GM10266 (cell line): ENCODE results near the gene NECTIN1.
A peak's percentile ranks its signal among the peaks of the same experiment; 100 is the strongest.

Experiments
- DNase-seq: peaks from one replicate; pipeline ENCODE4 v3.0.0; 2012; ENCODE audit errors: extremely low spot score
- TF ChIP-seq, protein P1 (sequence below): IDR thresholded peaks from 2 replicates; pipeline ENCODE4 v1.5.1; 2012; ENCODE audit warnings: mild to moderate bottlenecking, low read depth; ENCODE audit not compliant: control insufficient read depth, insufficient read depth; ENCODE audit errors: missing control alignments

Gene NECTIN1

GRCh38 chr11:119691701-119692539 lies 37.1 kb downstream of the NECTIN1 start:
- DNase-seq = no peak
- TF ChIP-seq, protein P1, sequence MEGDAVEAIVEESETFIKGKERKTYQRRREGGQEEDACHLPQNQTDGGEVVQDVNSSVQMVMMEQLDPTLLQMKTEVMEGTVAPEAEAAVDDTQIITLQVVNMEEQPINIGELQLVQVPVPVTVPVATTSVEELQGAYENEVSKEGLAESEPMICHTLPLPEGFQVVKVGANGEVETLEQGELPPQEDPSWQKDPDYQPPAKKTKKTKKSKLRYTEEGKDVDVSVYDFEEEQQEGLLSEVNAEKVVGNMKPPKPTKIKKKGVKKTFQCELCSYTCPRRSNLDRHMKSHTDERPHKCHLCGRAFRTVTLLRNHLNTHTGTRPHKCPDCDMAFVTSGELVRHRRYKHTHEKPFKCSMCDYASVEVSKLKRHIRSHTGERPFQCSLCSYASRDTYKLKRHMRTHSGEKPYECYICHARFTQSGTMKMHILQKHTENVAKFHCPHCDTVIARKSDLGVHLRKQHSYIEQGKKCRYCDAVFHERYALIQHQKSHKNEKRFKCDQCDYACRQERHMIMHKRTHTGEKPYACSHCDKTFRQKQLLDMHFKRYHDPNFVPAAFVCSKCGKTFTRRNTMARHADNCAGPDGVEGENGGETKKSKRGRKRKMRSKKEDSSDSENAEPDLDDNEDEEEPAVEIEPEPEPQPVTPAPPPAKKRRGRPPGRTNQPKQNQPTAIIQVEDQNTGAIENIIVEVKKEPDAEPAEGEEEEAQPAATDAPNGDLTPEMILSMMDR = no peak

GRCh38 chr11:119691020-119691666 lies 37.9 kb downstream of the NECTIN1 start:
- no peak for DNase-seq
- TF ChIP-seq, protein P1 = peak; percentile 3

- no peak for DNase-seq
- TF ChIP-seq, protein P1 = no peak
These were observed 39.7 kb downstream of the NECTIN1 start for GRCh38 chr11:119689302-119689701.

DNA sequence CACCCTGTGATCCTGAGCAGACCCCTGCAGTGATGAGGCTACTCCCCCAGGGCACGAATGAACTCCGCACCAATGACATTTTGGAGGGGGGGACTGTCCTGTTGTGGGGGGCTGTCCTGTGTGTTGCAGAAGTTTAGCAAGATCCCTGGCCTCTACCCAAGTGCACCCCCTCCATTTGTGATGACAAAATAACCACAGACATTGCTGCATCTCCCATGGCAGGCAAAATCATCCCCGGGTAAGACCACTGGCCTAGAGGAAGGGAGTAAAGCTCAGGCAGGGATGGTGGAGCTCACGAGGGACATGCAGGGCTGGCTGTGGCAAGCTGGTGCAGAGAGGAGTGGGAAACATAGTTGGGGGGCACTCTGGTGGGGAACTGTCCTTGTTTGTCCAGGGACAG lies 40.6 kb downstream of the NECTIN1 start:
- DNase-seq = no peak
- TF ChIP-seq, protein P1 = no peak

DNA sequence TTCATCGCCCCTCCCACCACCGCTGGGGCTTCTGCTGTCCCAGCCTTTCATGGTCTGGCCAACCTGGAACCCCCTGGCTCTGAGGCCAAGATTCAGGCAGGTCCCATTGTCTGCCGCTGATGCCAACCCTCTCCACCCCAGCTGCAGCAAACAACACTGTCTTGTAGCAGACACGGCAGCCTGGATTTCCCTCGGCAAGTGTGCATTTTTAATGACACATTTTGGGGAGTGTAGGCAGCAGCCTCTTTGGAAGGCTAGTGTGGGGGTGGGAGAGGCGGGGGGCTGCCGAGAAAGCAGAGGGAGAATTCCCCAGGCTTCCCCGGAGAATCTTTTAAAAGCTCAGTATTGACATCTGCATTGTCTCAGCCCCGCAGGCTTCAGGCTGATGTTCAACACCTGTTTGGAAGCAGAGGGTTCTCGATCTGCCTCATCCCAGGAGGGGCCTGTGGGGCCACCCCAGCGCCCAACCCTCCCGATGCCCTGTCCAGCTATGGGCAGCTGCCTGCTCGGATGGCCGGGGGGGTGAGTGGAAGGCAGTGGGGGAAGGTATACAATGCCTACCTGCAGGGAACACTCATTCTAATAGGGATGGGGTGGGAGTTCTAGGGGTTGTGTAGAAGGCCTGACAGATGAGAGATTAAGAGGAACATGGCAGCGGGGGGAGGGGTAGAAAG lies 41.5 kb downstream of the NECTIN1 start:
- TF ChIP-seq, protein P1 = no peak
- DNase-seq = no peak

GRCh38 chr11:119686177-119686882 lies 42.7 kb downstream of the NECTIN1 start:
- TF ChIP-seq, protein P1 = no peak
- no peak for DNase-seq
